GM12864 (cell line): ENCODE measurements around the gene SERPINA1.

Source experiments
- DNase-seq: peaks from one replicate; pipeline ENCODE4 v3.0.0-alpha.2; 2011; ENCODE audit warnings: low read depth
- H3K4me3 ChIP-seq: 2 replicates; pipeline ENCODE4 v1.5.1; 2011; ENCODE audit warnings: mild to moderate bottlenecking, low read depth, low read length, control low read depth
- CTCF ChIP-seq: IDR thresholded peaks from 2 replicates; pipeline ENCODE4 v1.5.1; 2011; ENCODE audit warnings: low read depth, mild to moderate bottlenecking, moderate library complexity, low read length, control low read depth, inconsistent platforms; ENCODE audit errors: missing control alignments

The SERPINA1 gene

GRCh38 chr14:94382099-94382715, 6.2 kb downstream of the SERPINA1 start:
- no peak for TF ChIP-seq CTCF
- H3K4me3 ChIP-seq: no peak overlapping the region
- no peak for DNase-seq

- no peak overlapping the region for H3K4me3 ChIP-seq
- no peak for DNase-seq
- no peak for TF ChIP-seq CTCF
Observed at GRCh38 chr14:94381149-94382030, 7.0 kb downstream of the SERPINA1 start.

GRCh38 chr14:94380225-94381148, 7.9 kb downstream of the SERPINA1 start:
- H3K4me3 ChIP-seq: no peak overlapping the region
- DNase-seq: no peak
- TF ChIP-seq CTCF: no peak

GRCh38 chr14:94379291-94380224, 8.8 kb downstream of the SERPINA1 start:
- TF ChIP-seq CTCF: no peak
- no peak overlapping the region for H3K4me3 ChIP-seq
- no peak for DNase-seq

GRCh38 chr14:94378527-94379290, 9.7 kb downstream of the SERPINA1 start:
- DNase-seq: no peak
- H3K4me3 ChIP-seq: no peak overlapping the region
- no peak for TF ChIP-seq CTCF
